Right hindlimb (tissue), 1 donor: ENCODE results near the gene PAK4.
"Not testable (repeated sequence)": the region's sequence is repeated elsewhere in the genome, so short reads cannot be mapped to it uniquely, and the experiment has no call there.

Experiments used
- DNase-seq: peaks from one replicate; pipeline ENCODE4 v3.0.0-alpha.2; 2018

The PAK4 gene

GRCh38 chr19:39100500-39101166, 25.0 kb upstream of the PAK4 start:
- DNase-seq: no peak

GRCh38 chr19:39103151-39103550, 22.4 kb upstream of the PAK4 start:
- no peak for DNase-seq

- DNase-seq: no peak
These were observed 21.4 kb upstream of the PAK4 start for GRCh38 chr19:39104186-39104596.

GRCh38 chr19:39106194-39106593, 19.4 kb upstream of the PAK4 start:
- DNase-seq: no peak

- DNase-seq: no peak
These were observed 15.9 kb upstream of the PAK4 start for GRCh38 chr19:39109641-39110040.

GRCh38 chr19:39110263-39110967, 15.2 kb upstream of the PAK4 start:
- peak; percentile 59 for DNase-seq

GRCh38 chr19:39111593-39112199, 13.9 kb upstream of the PAK4 start:
- DNase-seq: no peak

- DNase-seq: no peak
These were observed 13.2 kb upstream of the PAK4 start for GRCh38 chr19:39112338-39112890.

- DNase-seq: no peak
These were observed 12.4 kb upstream of the PAK4 start for GRCh38 chr19:39113199-39113598.

GRCh38 chr19:39115105-39115847, 10.3 kb upstream of the PAK4 start:
- DNase-seq: no peak

GRCh38 chr19:39117023-39117422, 8.6 kb upstream of the PAK4 start:
- DNase-seq: not testable (repeated sequence)

GRCh38 chr19:39119830-39120229, 5.8 kb upstream of the PAK4 start:
- DNase-seq: no peak

GRCh38 chr19:39122934-39123731, 2.5 kb upstream of the PAK4 start:
- DNase-seq: no peak

GRCh38 chr19:39124136-39124764, 1.3 kb upstream of the PAK4 start:
- DNase-seq: no peak

- no peak for DNase-seq
These were observed 410 bp upstream of the PAK4 start for GRCh38 chr19:39125199-39125553.

- DNase-seq: no peak
These were observed 964 bp downstream of the PAK4 start for GRCh38 chr19:39126312-39127187.

- DNase-seq: no peak
These were observed 2.4 kb downstream of the PAK4 start for GRCh38 chr19:39127812-39128515.

- DNase-seq: no peak
These were observed 3.0 kb downstream of the PAK4 start for GRCh38 chr19:39128516-39129079.

- no peak for DNase-seq
These were observed 3.5 kb downstream of the PAK4 start for GRCh38 chr19:39129116-39129515.
